ENCODE data around the gene ABHD11.

ABHD11 gene

GRCh38 chr7:73766556-73767229 is 28.1 kb upstream of the ABHD11 start:
- ATAC-seq (replicated peaks): no peak
- no peak for DNase-seq
- Mint-ChIP-seq H3K4me3 (no peak overlapping the region), H3K27ac (no peak overlapping the region), H3K36me3 (peaks cover 0 to 6% of the 10 kb centered on the region in 2 donors), H3K9me3 (no peaks in the 10 kb centered on the region), H3K4me1 (peaks cover 12 to 33% of the 10 kb centered on the region in 2 donors), H3K27me3 (peaks cover 48 to 62% of the 10 kb centered on the region in 2 donors)

GRCh38 chr7:73762659-73762999 is 24.0 kb upstream of the ABHD11 start:
- no peak for DNase-seq
- Mint-ChIP-seq H3K27me3 (peaks cover 18 to 34% of the 10 kb centered on the region in 2 donors), H3K4me1 (no peaks in the 10 kb centered on the region), H3K9me3 (no peaks in the 10 kb centered on the region), H3K36me3 (peaks cover 0 to 5% of the 10 kb centered on the region in 2 donors), H3K4me3 (no peak overlapping the region), H3K27ac (no peak overlapping the region)
- no peak for ATAC-seq (replicated peaks)

GRCh38 chr7:73761854-73762658 is 23.5 kb upstream of the ABHD11 start:
- Mint-ChIP-seq H3K4me3 (no peak overlapping the region), H3K36me3 (peaks cover 0 to 3% of the 10 kb centered on the region in 2 donors), H3K27me3 (peaks cover 15 to 34% of the 10 kb centered on the region in 2 donors), H3K27ac (no peak overlapping the region), H3K4me1 (no peaks in the 10 kb centered on the region), H3K9me3 (no peaks in the 10 kb centered on the region)
- no peak for ATAC-seq (replicated peaks)
- DNase-seq: no peak

- Mint-ChIP-seq H3K36me3 (no peaks in the 10 kb centered on the region), H3K9me3 (no peaks in the 10 kb centered on the region), H3K4me3 (no peak overlapping the region), H3K4me1 (no peaks in the 10 kb centered on the region), H3K27ac (no peak overlapping the region), H3K27me3 (peaks cover 10 to 28% of the 10 kb centered on the region in 2 donors)
- no peak for DNase-seq
- no peak for ATAC-seq (replicated peaks)
Observed at GRCh38 chr7:73758581-73759138, 20.1 kb upstream of the ABHD11 start.

- no peak overlapping the region for H3K27ac Mint-ChIP-seq
- H3K27me3 Mint-ChIP-seq: peaks cover 7 to 8% of the 10 kb centered on the region in 2 donors
Observed at GRCh38 chr7:73749931-73750776, 11.6 kb upstream of the ABHD11 start.

GRCh38 chr7:73746378-73746777 is 7.8 kb upstream of the ABHD11 start:
- Mint-ChIP-seq H3K27me3 (peaks cover 8 to 33% of the 10 kb centered on the region in 2 donors), H3K4me3 (no peak overlapping the region), H3K4me1 (peaks cover 5 to 18% of the 10 kb centered on the region in 2 donors), H3K36me3 (no peaks in the 10 kb centered on the region), H3K27ac (no peak overlapping the region), H3K9me3 (no peaks in the 10 kb centered on the region)
- DNase-seq (no peak), ATAC-seq (replicated peaks) (no peak)

More at GRCh38 chr7:73749931-73750776, 11.6 kb upstream of the ABHD11 start:
- H3K4me1 Mint-ChIP-seq: no peaks in the 10 kb centered on the region
- DNase-seq (no peak), ATAC-seq (replicated peaks) (no peak)
- H3K9me3 Mint-ChIP-seq: no peaks in the 10 kb centered on the region
- H3K4me3 Mint-ChIP-seq: no peak overlapping the region
- no peaks in the 10 kb centered on the region for H3K36me3 Mint-ChIP-seq

GRCh38 chr7:73742753-73743641 is 4.4 kb upstream of the ABHD11 start:
- Mint-ChIP-seq H3K4me3 (no peak overlapping the region), H3K9me3 (no peaks in the 10 kb centered on the region), H3K36me3 (no peaks in the 10 kb centered on the region), H3K27me3 (peaks cover 0 to 27% of the 10 kb centered on the region in 2 donors), H3K27ac (no peak overlapping the region), H3K4me1 (peaks cover 7 to 27% of the 10 kb centered on the region in 2 donors)
- ATAC-seq (replicated peaks) (no peak), DNase-seq (no peak)

- H3K36me3 Mint-ChIP-seq: no peaks in the 10 kb centered on the region
- H3K9me3 Mint-ChIP-seq: no peaks in the 10 kb centered on the region
- H3K27ac Mint-ChIP-seq: no peak overlapping the region
- ATAC-seq (replicated peaks) (no peak), DNase-seq (no peak)
- peaks cover 0 to 27% of the 10 kb centered on the region in 2 donors for H3K27me3 Mint-ChIP-seq
- H3K4me3 Mint-ChIP-seq: no peak overlapping the region
- H3K4me1 Mint-ChIP-seq: peaks cover 14 to 34% of the 10 kb centered on the region in 2 donors
Observed at GRCh38 chr7:73742338-73742752, 3.7 kb upstream of the ABHD11 start.

GRCh38 chr7:73741600-73741999 is 3.0 kb upstream of the ABHD11 start:
- Mint-ChIP-seq H3K36me3 (peaks cover 2 to 5% of the 10 kb centered on the region in 2 donors), H3K27me3 (peaks cover 0 to 27% of the 10 kb centered on the region in 2 donors), H3K4me1 (peaks cover 14 to 40% of the 10 kb centered on the region in 2 donors), H3K4me3 (no peak overlapping the region), H3K9me3 (no peaks in the 10 kb centered on the region), H3K27ac (no peak overlapping the region)
- no peak for DNase-seq
- no peak for ATAC-seq (replicated peaks)

GRCh38 chr7:73740771-73741170 is 2.2 kb upstream of the ABHD11 start:
- peaks cover 0 to 27% of the 10 kb centered on the region in 2 donors for H3K27me3 Mint-ChIP-seq
- DNase-seq: no peak
- H3K9me3 Mint-ChIP-seq: no peaks in the 10 kb centered on the region
- peak overlapping the region in 1 of 2 donors; percentile 25 for H3K4me3 Mint-ChIP-seq
- no peak for ATAC-seq (replicated peaks)
- peaks cover 5 to 10% of the 10 kb centered on the region in 2 donors for H3K36me3 Mint-ChIP-seq
- H3K27ac Mint-ChIP-seq: no peak overlapping the region
- H3K4me1 Mint-ChIP-seq: peaks cover 14 to 44% of the 10 kb centered on the region in 2 donors

GRCh38 chr7:73740212-73740611 is 1.6 kb upstream of the ABHD11 start:
- Mint-ChIP-seq H3K9me3 (no peaks in the 10 kb centered on the region), H3K4me1 (peaks cover 14 to 44% of the 10 kb centered on the region in 2 donors), H3K27ac (no peak overlapping the region), H3K4me3 (no peak overlapping the region), H3K36me3 (peaks cover 5 to 10% of the 10 kb centered on the region in 2 donors), H3K27me3 (peaks cover 0 to 27% of the 10 kb centered on the region in 2 donors)
- ATAC-seq (replicated peaks): no peak
- DNase-seq: no peak

- peak; percentile 0 to 3 for ATAC-seq (replicated peaks)
- Mint-ChIP-seq H3K36me3 (peaks cover 5 to 10% of the 10 kb centered on the region in 2 donors), H3K4me3 (peak overlapping the region; percentile 90 to 97)
Observed at GRCh38 chr7:73739387-73739767, 775 bp upstream of the ABHD11 start.

GRCh38 chr7:73738220-73738611 is 386 bp downstream of the ABHD11 start:
- peaks cover 5 to 10% of the 10 kb centered on the region in 2 donors for H3K36me3 Mint-ChIP-seq
- DNase-seq (peak; percentile 27), ATAC-seq (replicated peaks) (peak; percentile 29 to 33)
- peaks cover 0 to 15% of the 10 kb centered on the region in 2 donors for H3K27me3 Mint-ChIP-seq
- no peaks in the 10 kb centered on the region for H3K9me3 Mint-ChIP-seq
- peaks cover 18 to 50% of the 10 kb centered on the region in 2 donors for H3K4me1 Mint-ChIP-seq
- H3K4me3 Mint-ChIP-seq: peak overlapping the region; percentile 90 to 97
- H3K27ac Mint-ChIP-seq: peak overlapping the region; percentile 98

More at GRCh38 chr7:73739387-73739767, 775 bp upstream of the ABHD11 start:
- H3K9me3 Mint-ChIP-seq: no peaks in the 10 kb centered on the region
- H3K4me1 Mint-ChIP-seq: peaks cover 19 to 52% of the 10 kb centered on the region in 2 donors
- H3K27ac Mint-ChIP-seq: peak overlapping the region; percentile 98
- peaks cover 0 to 26% of the 10 kb centered on the region in 2 donors for H3K27me3 Mint-ChIP-seq
- no peak for DNase-seq
